ENCODE data around the gene ANKRD55.

DNA sequence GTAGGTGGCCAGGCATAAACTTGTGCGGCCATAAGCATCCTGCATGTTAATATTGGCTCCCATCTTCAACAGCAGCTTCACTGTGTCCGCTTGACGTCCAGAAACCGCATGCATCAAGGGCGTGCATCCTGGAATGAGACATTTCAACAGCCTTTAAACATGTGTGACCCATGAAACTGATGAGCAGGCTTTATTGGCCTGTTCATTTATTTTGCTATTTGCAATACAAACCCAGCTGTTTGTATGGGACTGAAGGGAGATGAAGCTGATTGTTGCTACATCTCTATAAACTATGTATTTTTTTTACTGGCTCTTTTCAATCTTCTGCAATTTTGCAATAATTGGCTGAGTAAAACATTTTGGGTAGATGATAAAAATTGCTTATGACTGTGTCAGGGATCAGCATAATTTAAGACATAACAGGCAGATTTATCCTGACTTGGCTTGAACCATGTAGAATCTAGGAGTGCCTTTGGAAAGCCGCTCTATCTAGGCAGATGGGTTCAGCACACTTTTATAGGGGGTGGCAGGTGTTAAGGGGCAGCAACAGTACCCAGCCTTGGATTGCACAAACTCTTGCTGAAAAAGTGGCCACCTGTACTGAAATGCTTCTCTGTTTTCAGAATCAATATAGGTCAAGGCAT, 56.9 kb downstream of the ANKRD55 start:
- TF ChIP-seq, protein P1, sequence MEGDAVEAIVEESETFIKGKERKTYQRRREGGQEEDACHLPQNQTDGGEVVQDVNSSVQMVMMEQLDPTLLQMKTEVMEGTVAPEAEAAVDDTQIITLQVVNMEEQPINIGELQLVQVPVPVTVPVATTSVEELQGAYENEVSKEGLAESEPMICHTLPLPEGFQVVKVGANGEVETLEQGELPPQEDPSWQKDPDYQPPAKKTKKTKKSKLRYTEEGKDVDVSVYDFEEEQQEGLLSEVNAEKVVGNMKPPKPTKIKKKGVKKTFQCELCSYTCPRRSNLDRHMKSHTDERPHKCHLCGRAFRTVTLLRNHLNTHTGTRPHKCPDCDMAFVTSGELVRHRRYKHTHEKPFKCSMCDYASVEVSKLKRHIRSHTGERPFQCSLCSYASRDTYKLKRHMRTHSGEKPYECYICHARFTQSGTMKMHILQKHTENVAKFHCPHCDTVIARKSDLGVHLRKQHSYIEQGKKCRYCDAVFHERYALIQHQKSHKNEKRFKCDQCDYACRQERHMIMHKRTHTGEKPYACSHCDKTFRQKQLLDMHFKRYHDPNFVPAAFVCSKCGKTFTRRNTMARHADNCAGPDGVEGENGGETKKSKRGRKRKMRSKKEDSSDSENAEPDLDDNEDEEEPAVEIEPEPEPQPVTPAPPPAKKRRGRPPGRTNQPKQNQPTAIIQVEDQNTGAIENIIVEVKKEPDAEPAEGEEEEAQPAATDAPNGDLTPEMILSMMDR (IDR thresholded peaks at IDR 0.05), result no peak
- TF ChIP-seq EZH2 (IDR thresholded peaks at IDR 0.05), result no peak

Measured in neural progenitor cell (in vitro differentiated cells).